Ascending aorta (tissue), 2 donors: ENCODE data around the gene FHIT. TPM values are rescaled to one million over a fixed set of nuclear protein-coding genes. Genes with fewer than 3 reads are reported as not detected.

ENCODE experiments used
- DNase-seq, 2 donors: peaks; one replicate each; pipeline ENCODE4 v3.0.0-alpha.2; 2019; ENCODE audit warnings: low spot score in 2 of 2
- H3K27ac ChIP-seq, 2 donors: fragments of 200-600 bp; sonication (generic); one replicate each; pipeline ENCODE4 v1.5.1; 2016 to 2017; ENCODE audit warnings: mild to moderate bottlenecking in 1 of 2
- H3K27me3 ChIP-seq: fragments of 200-600 bp; sonication (generic); one replicate; pipeline ENCODE4 v1.5.1; 2017
- H3K36me3 ChIP-seq, 2 donors: fragments of 200-600 bp; sonication (generic); one replicate each; pipeline ENCODE4 v1.5.1; 2016
- H3K4me1 ChIP-seq, 2 donors: fragments of 200-600 bp; sonication (generic); one replicate each; pipeline ENCODE4 v1.5.1; 2016 to 2017; ENCODE audit warnings: mild to moderate bottlenecking in 1 of 2
- H3K4me3 ChIP-seq, 2 donors: fragments of 200-600 bp; sonication (generic); one replicate each; pipeline ENCODE4 v1.5.1; 2016 to 2017; ENCODE audit warnings: mild to moderate bottlenecking in 1 of 2
- H3K9me3 ChIP-seq, 2 donors: fragments of 200-600 bp; sonication (generic); one replicate each; pipeline ENCODE4 v1.5.1; 2016
- CTCF ChIP-seq, 3 experiments: fragments of 200-600 bp in 2 of 3; fragments of 450-650 bp in 1 of 3; sonication (generic) in 2 of 3; IDR thresholded peaks; one replicate each; pipeline ENCODE4 v1.5.1; 2016 to 2019; ENCODE audit warnings: antibody characterized with exemption in 3 of 3, mild to moderate bottlenecking in 1 of 3, moderate library complexity in 1 of 3
- intact Hi-C: fragments of 100-400 bp; cut with DNase I; formaldehyde crosslinking; loops from one replicate; pipeline ENCODE4 v1.15.1; 2023
- total RNA-seq: library from RNA; depleted of rRNA; stranded (reverse); fragments of >200 nt; gene quantifications from one replicate; pipeline ENCODE4 v1.1.0, GENCODE V29; 2016

Gene FHIT
- total RNA-seq, 1 donor from 2014 or later = 0.21 TPM

- intact Hi-C loops = no loop called here
- H3K4me1 ChIP-seq = no peaks in the 10 kb centered on the region
These were observed 1178.0 kb downstream of the FHIT start for GRCh38 chr3:60073228-60073627.

GRCh38 chr3:60070366-60070765 lies 1180.9 kb downstream of the FHIT start:
- intact Hi-C loops = no loop called here
- TF ChIP-seq CTCF (IDR thresholded peaks at IDR 0.05) = no peak
- Histone ChIP-seq H3K4me1 (no peaks in the 10 kb centered on the region), H3K36me3 (no peaks in the 10 kb centered on the region), H3K9me3 (no peaks in the 10 kb centered on the region), H3K27me3 (no peaks in the 10 kb centered on the region), H3K4me3 (no peak overlapping the region), H3K27ac (no peak overlapping the region)
- DNase-seq = no peak

More at GRCh38 chr3:60073228-60073627, 1178.0 kb downstream of the FHIT start:
- no peak for DNase-seq
- TF ChIP-seq CTCF (IDR thresholded peaks at IDR 0.05) = no peak
- H3K27ac ChIP-seq = no peak overlapping the region
- H3K4me3 ChIP-seq = no peak overlapping the region
- H3K27me3 ChIP-seq = no peaks in the 10 kb centered on the region
- H3K9me3 ChIP-seq = no peaks in the 10 kb centered on the region
- H3K36me3 ChIP-seq = no peaks in the 10 kb centered on the region

- Histone ChIP-seq H3K4me1 (no peaks in the 10 kb centered on the region), H3K27ac (no peak overlapping the region), H3K4me3 (no peak overlapping the region), H3K27me3 (no peaks in the 10 kb centered on the region), H3K36me3 (no peaks in the 10 kb centered on the region), H3K9me3 (no peaks in the 10 kb centered on the region)
- intact Hi-C loops = no loop called here
- TF ChIP-seq CTCF (IDR thresholded peaks at IDR 0.05) = no peak
- DNase-seq = no peak
These were observed 1185.9 kb downstream of the FHIT start for GRCh38 chr3:60065227-60065868.

- Histone ChIP-seq H3K4me1 (no peaks in the 10 kb centered on the region), H3K36me3 (no peaks in the 10 kb centered on the region), H3K9me3 (no peaks in the 10 kb centered on the region), H3K27ac (no peak overlapping the region), H3K27me3 (no peaks in the 10 kb centered on the region), H3K4me3 (no peak overlapping the region)
- no peak for TF ChIP-seq CTCF (IDR thresholded peaks at IDR 0.05)
- DNase-seq = no peak
- intact Hi-C loops = no loop called here
These were observed 1186.8 kb downstream of the FHIT start for GRCh38 chr3:60064210-60065178.

GRCh38 chr3:60056404-60056803 lies 1194.8 kb downstream of the FHIT start:
- H3K36me3 ChIP-seq = no peaks in the 10 kb centered on the region
- TF ChIP-seq CTCF (IDR thresholded peaks at IDR 0.05) = no peak
- H3K27me3 ChIP-seq = no peaks in the 10 kb centered on the region
- no peaks in the 10 kb centered on the region for H3K4me1 ChIP-seq
- H3K4me3 ChIP-seq = no peak overlapping the region
- intact Hi-C loops = no loop called here
- no peak for DNase-seq
- no peak overlapping the region for H3K27ac ChIP-seq
- no peaks in the 10 kb centered on the region for H3K9me3 ChIP-seq
